GM12878 (cell line): Measurements from ENCODE around the gene TERB1. TPM values are rescaled to one million over a fixed set of nuclear protein-coding genes. Genes with fewer than 3 reads are reported as not detected.

Source experiments
- ATAC-seq: fragments of 200-7000 bp; cut with Tn5 transposase; 3 replicates; pipeline ENCODE4 v1.9.1; 2020; ENCODE audit warnings: mild to moderate bottlenecking, moderate library complexity
- BruUV-seq: library from RNA; stranded (reverse); fragments of 400-500 nt; replicated peaks from 2 replicates; lab custom pipeline; 2021; lab: Mats Ljungman, UMichigan
- CTCF ChIA-PET: fragments of 300-600 bp; sonication (Branson Sonifier 250); formaldehyde crosslinking; extraction: SDS; loops from one replicate; lab custom pipeline; 2021; ENCODE audit warnings: inconsistent platforms; lab: Yijun Ruan, JAX
- POLR2A ChIA-PET: fragments of 350-600 bp; formaldehyde crosslinking; extraction: SDS; loops from one replicate; lab custom pipeline; 2021; ENCODE audit warnings: inconsistent platforms; lab: Charles Lee
- RAD21 ChIA-PET: fragments of 300-600 bp; sonication (Branson Sonifier 250); formaldehyde crosslinking; loops from one replicate; lab custom pipeline; 2023; ENCODE audit warnings: antibody characterized with exemption; ENCODE audit not compliant: unreplicated experiment; lab: Charles Lee
- SMC1A ChIA-PET: fragments of 300-600 bp; sonication (Branson Sonifier 250); formaldehyde crosslinking; loops from one replicate; lab custom pipeline; 2023; ENCODE audit not compliant: unreplicated experiment, uncharacterized antibody; lab: Charles Lee
- DNase-seq: peaks from one replicate; pipeline ENCODE4 v3.0.0-alpha.2; 2011; ENCODE audit warnings: low read depth, low spot score
- FAIRE-seq: peaks from 3 replicates; lab custom pipeline; 2011; peaks lifted over from hg19 to GRCh38; lab: Jason Lieb, UNC
- H2AFZ ChIP-seq: 2 replicates; pipeline ENCODE4 v1.6.0; 2011; ENCODE audit warnings: low read depth, low read length, control low read depth; ENCODE audit not compliant: control insufficient read depth
- H3K27ac ChIP-seq: 2 replicates; pipeline ENCODE4 v1.5.1; 2011; ENCODE audit warnings: control low read depth; ENCODE audit not compliant: control insufficient read depth, insufficient read depth
- H3K27me3 ChIP-seq, 2 experiments: replicated peaks in 1 of 2; 2 replicates each; pipeline versions ENCODE4 v1.6.0 to v1.6.1; 2011; ENCODE audit warnings: low read length in 1 of 2; ENCODE audit not compliant: control insufficient read depth in 2 of 2, insufficient read depth in 2 of 2
- H3K36me3 ChIP-seq, 2 experiments: 2 replicates each; pipeline ENCODE4 v1.5.1; 2011; ENCODE audit warnings: low read length in 1 of 2; ENCODE audit not compliant: control insufficient read depth in 2 of 2, insufficient read depth in 2 of 2
- H3K4me1 ChIP-seq: 2 replicates; pipeline ENCODE4 v1.6.1; 2011; ENCODE audit warnings: mild to moderate bottlenecking, low read length, moderate library complexity, mixed read lengths; ENCODE audit not compliant: control insufficient read depth, insufficient read depth
- H3K4me2 ChIP-seq: 2 replicates; pipeline ENCODE4 v1.6.0; 2011; ENCODE audit warnings: control low read depth; ENCODE audit not compliant: control insufficient read depth, insufficient read depth
- H3K4me3 ChIP-seq: fragments of 200-600 bp; sonication (generic); 2 replicates; pipeline ENCODE4 v1.5.1; 2016
- H3K79me2 ChIP-seq: 2 replicates; pipeline ENCODE4 v1.6.0; 2011; ENCODE audit warnings: low read length; ENCODE audit not compliant: control insufficient read depth, insufficient read depth
- H3K9ac ChIP-seq: 2 replicates; pipeline ENCODE4 v1.8.0; 2011; ENCODE audit warnings: low read length, control low read depth, mixed read lengths; ENCODE audit not compliant: control insufficient read depth, insufficient read depth
- H3K9me3 ChIP-seq: replicated peaks from 3 replicates; pipeline ENCODE4 v1.5.1; 2011; ENCODE audit warnings: mild to moderate bottlenecking, low read length; ENCODE audit not compliant: control insufficient read depth, insufficient read depth
- H4K20me1 ChIP-seq: 2 replicates; pipeline ENCODE4 v1.6.0; 2011; ENCODE audit not compliant: control insufficient read depth, insufficient read depth
- CBFB ChIP-seq: IDR thresholded peaks from 2 replicates; pipeline ENCODE4 v1.6.1; 2016; ENCODE audit warnings: antibody characterized with exemption, low read depth
- CBX3 ChIP-seq: fragments of 200-600 bp; sonication (generic); IDR thresholded peaks from 2 replicates; pipeline ENCODE4 v1.6.1; 2016; ENCODE audit warnings: low read depth, borderline replicate concordance
- CBX5 ChIP-seq: sonication (generic); IDR thresholded peaks from 2 replicates; pipeline ENCODE4 v1.6.1; 2016; ENCODE audit warnings: low read depth, moderate library complexity, mild to moderate bottlenecking, inconsistent platforms
- JUND ChIP-seq: IDR thresholded peaks from 2 replicates; pipeline ENCODE4 v1.6.1; 2012; ENCODE audit warnings: low read depth, mild to moderate bottlenecking, low read length, improper control_type of control experiment, moderate library complexity
- MEF2A ChIP-seq: IDR thresholded peaks from 2 replicates; pipeline ENCODE4 v1.6.1; 2011; ENCODE audit warnings: low read depth, mild to moderate bottlenecking, low read length, moderate library complexity; ENCODE audit not compliant: insufficient read depth
- MXI1 ChIP-seq: fragments of 150-350 bp; IDR thresholded peaks from 2 replicates; pipeline ENCODE4 v1.6.1; 2011; ENCODE audit warnings: low read depth, mild to moderate bottlenecking, inconsistent platforms, low read length, improper control_type of control experiment
- MYB ChIP-seq: fragments of 150-350 bp; IDR thresholded peaks from 2 replicates; pipeline ENCODE4 v1.6.1; 2014; ENCODE audit warnings: mild to moderate bottlenecking, low read depth, low read length, borderline replicate concordance
- NBN ChIP-seq: fragments of 450-650 bp; IDR thresholded peaks from 2 replicates; pipeline ENCODE4 v1.6.1; 2016
- NFIC ChIP-seq: IDR thresholded peaks from 2 replicates; pipeline ENCODE4 v1.6.1; 2012; ENCODE audit warnings: low read depth, mild to moderate bottlenecking, inconsistent platforms, low read length, moderate library complexity
- NR2C1 ChIP-seq: fragments of 450-650 bp; IDR thresholded peaks from 2 replicates; pipeline ENCODE4 v1.6.1; 2017; ENCODE audit warnings: antibody characterized with exemption, mild to moderate bottlenecking, moderate library complexity
- POLR2A ChIP-seq: IDR thresholded peaks from 2 replicates; pipeline ENCODE4 v1.6.1; 2011; ENCODE audit warnings: low read depth, mild to moderate bottlenecking, low read length
- RELB ChIP-seq: fragments of 450-650 bp; IDR thresholded peaks from 2 replicates; pipeline ENCODE4 v1.6.1; 2017; ENCODE audit warnings: low read depth, mild to moderate bottlenecking, moderate library complexity
- SRF ChIP-seq, 2 experiments: IDR thresholded peaks; 2 replicates each; pipeline ENCODE4 v1.6.1; 2011; ENCODE audit warnings: low read depth in 2 of 2, low read length in 2 of 2, mild to moderate bottlenecking in 1 of 2, moderate library complexity in 1 of 2
- STAT1 ChIP-seq: fragments of 450-650 bp; conservative IDR thresholded peaks from 2 replicates; pipeline ENCODE4 v1.6.1; 2014; ENCODE audit warnings: antibody characterized with exemption, mild to moderate bottlenecking
- SUPT20H ChIP-seq: IDR thresholded peaks from 2 replicates; pipeline ENCODE4 v1.6.1; 2011; ENCODE audit warnings: low read depth, mild to moderate bottlenecking, low read length, moderate library complexity, borderline replicate concordance; ENCODE audit not compliant: control insufficient read depth
- TBL1XR1 ChIP-seq: IDR thresholded peaks from 2 replicates; pipeline ENCODE4 v1.6.1; 2012; ENCODE audit warnings: low read depth, low read length, improper control_type of control experiment
- ZNF274 ChIP-seq: IDR thresholded peaks from one replicate; pipeline ENCODE4 v1.8.0; 2011; ENCODE audit not compliant: insufficient read length, insufficient read depth
- WGBS: methylation state at CpG from one replicate; pipeline ENCODE4 v1.1.6; 2016; ENCODE audit warnings: low lambda C conversion rate; ENCODE audit not compliant: insufficient replicate concordance, insufficient coverage; ENCODE audit errors: missing lambda C conversion rate; 5-methylcytosine and 5-hydroxymethylcytosine counted together
- in situ Hi-C: fragments of 300-500 bp; cut with MboI; formaldehyde crosslinking; loops from 9 replicates; pipeline ENCODE4 v1.14.3; 2018; ENCODE audit warnings: mixed read lengths
- intact Hi-C: fragments of 100-400 bp; cut with micrococcal nuclease; formaldehyde crosslinking; loops from one replicate; pipeline ENCODE4 v1.14.2; 2022; ENCODE audit not compliant: unreplicated experiment
- polyA plus RNA-seq, 11 experiments: library from polyadenylated mRNA; depleted of rRNA in 4 of 11; unstranded in 6 of 11; stranded (reverse) in 5 of 11; fragments of >200 nt; fragmentation: Nextera tagmentation in 4 of 11; fragmentation: Illumina TruSeq in 1 of 11; extraction: Ambion mirVana in 4 of 11; extraction: Trizol in 1 of 11; gene quantifications; 1 replicate in 1 of 11; 2 replicates in 10 of 11; pipeline versions ENCODE4 v1.2.1 to v1.2.3, GENCODE V29; 2011 to 2016; ENCODE audit warnings: inconsistent platforms in 2 of 11, missing spikeins in 2 of 11, low read depth in 1 of 11
- total RNA-seq, 4 experiments: library from RNA; depleted of rRNA in 3 of 4; stranded (reverse); fragments of >200 nt in 3 of 4; fragmentation: Illumina TruSeq in 1 of 4; extraction: Trizol in 1 of 4; gene quantifications; 2 replicates each; pipeline versions ENCODE4 v1.2.1 to v1.2.3, GENCODE V29; 2013 to 2021

Gene TERB1
- total and polyA plus RNA-seq, 10 of the 15 experiments (the other 5 are each of a cell fraction or from before 2014, with no cell fraction given): 0.03 to 0.10 (median 0.06) TPM; not detected in 7

GRCh38 chr16:66752958-66753357, 48.4 kb downstream of the TERB1 start:
- Histone ChIP-seq H3K9ac (no peak overlapping the region), H3K4me1 (peaks cover 3% of the 10 kb centered on the region; the same call in 1 of the 2 replicates), H4K20me1 (no peaks in the 10 kb centered on the region), H3K27ac (no peak overlapping the region), H3K27me3 (peaks cover 0 to 3% of the 10 kb centered on the region in 2 experiments; a peak in 1 of 4 replicates), H3K4me2 (no peak overlapping the region), H3K36me3 (peaks cover under 1% of the 10 kb centered on the region in 2 experiments; a peak in 2 of 4 replicates), H3K4me3 (no peak overlapping the region), H3K9me3 (no peaks in the 10 kb centered on the region), H2AFZ (no peak overlapping the region)
- ChIA-PET CTCF (interaction anchor here (1.4 to 3.1 kb wide), 8 partner anchors 9 to 145 kb away, joined by 3 to 43 read pairs (median 12); partner anchors contain the start of gene NAE1), RAD21 (interaction anchor here (1.9 kb wide), 1 partner anchor 115 kb away, joined by 7 read pairs; no protein-coding TSS in a partner anchor), SMC1A (interaction anchor here (0.9 to 1.8 kb wide), 2 partner anchors 26 to 76 kb away, joined by 3 to 5 read pairs; no protein-coding TSS in a partner anchor), POLR2A (interaction anchor here (0.5 kb wide), 1 partner anchor 9 kb away, joined by 5 read pairs; no protein-coding TSS in a partner anchor)
- FAIRE-seq (no peak), DNase-seq (no peak)
- 73% methylated on average over 2 of the region's 2 CpGs for WGBS
- in situ Hi-C loops (no loop called here), intact Hi-C loops (loop anchor here (5.0 kb wide), 1 partner anchor 174 kb away; the partner anchor contains the start of gene RRAD)
- BruUV-seq: no TSS peak
- TF ChIP-seq NBN: no peak
- no peak for TF ChIP-seq CBX3
- TF ChIP-seq TBL1XR1: no peak
- TF ChIP-seq MXI1: no peak
- no peak for TF ChIP-seq STAT1
- no peak for TF ChIP-seq NR2C1
- TF ChIP-seq JUND: no peak
- TF ChIP-seq SUPT20H: no peak
- TF ChIP-seq SRF (IDR thresholded peaks at IDR 0.05; ENCODE audit: low read depth in 2 of 2, low read length in 2 of 2): no peak
- TF ChIP-seq NFIC: no peak
- TF ChIP-seq ZNF274: no peak
- TF ChIP-seq MEF2A: no peak
- TF ChIP-seq CBX5: no peak
- no peak for TF ChIP-seq POLR2A
- no peak for TF ChIP-seq CBFB
- no peak for TF ChIP-seq RELB
- no peak for TF ChIP-seq MYB
- TF ChIP-seq, all 136 proteins: peak for 0
- ATAC-seq: no peak
- peaks cover 28% of the 10 kb centered on the region for H3K79me2 ChIP-seq
